Anterior cingulate cortex (tissue), 58 donors: Measurements from ENCODE around the gene TIMM9.
"Not testable (repeated sequence)": the region's sequence is repeated elsewhere in the genome, so short reads cannot be mapped to it uniquely, and the experiment has no call there.

Experiments
- DNase-seq, 58 donors: peaks; one replicate each; lab custom pipeline; 2025; lab: John Stamatoyannopoulos, UW

The TIMM9 gene

DNA sequence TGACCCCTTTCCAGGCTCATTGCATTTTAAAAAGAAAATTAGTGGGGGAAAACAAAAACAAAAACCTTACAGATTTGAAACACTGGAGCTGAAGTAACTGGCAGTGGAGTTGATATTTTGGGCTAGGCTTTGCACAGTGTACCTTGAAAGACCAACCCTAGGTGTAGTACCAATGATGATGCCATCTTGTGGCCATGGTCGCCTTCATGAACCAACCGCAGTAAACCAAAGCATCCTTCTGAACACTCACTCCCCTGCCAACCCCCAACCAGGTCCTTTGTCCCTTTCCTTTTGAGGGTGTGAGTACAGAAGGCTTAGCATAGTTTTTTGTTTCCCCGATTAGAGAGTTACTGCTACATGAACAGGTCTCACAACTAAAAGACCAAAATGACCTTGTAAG is 25.7 kb downstream of the TIMM9 start:
- DNase-seq = no peak

DNA sequence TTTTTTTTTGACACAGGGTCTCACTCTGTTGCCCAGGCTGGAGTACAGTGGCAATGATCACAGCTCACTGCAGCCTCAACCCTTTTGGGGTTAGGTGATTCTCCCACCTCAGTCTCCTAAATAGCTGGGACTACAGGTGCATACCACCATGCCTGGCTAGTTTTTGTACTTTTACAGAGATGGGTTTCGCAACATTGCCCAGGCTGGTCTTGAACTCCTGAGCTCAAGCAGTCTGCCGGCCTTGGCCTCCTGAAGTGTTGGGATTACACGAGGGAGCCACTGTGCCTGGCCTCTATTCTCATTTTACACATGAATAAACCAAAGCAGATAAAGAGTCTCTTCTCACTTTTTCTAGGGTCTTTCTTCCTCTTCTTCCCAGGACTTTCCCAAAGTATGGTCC is 28.4 kb downstream of the TIMM9 start:
- DNase-seq = no peak

DNA sequence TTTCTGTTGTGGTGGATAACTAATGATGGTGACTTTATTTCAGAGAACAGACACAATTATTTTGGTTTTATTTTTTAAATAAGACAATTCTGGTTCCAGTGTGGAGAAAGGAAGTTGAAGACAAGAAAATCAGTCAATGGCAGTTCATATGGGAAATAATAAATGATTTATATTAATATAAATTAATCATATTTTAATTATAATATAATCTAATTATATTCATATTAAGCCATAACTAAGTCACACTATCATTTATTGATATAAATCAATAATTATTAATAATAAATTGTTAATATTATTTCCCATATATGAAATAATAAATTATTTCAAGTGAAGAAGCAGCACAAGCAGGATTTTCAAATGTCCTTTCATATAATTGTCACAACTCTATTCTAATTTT is 28.8 kb downstream of the TIMM9 start:
- DNase-seq = no peak

DNA sequence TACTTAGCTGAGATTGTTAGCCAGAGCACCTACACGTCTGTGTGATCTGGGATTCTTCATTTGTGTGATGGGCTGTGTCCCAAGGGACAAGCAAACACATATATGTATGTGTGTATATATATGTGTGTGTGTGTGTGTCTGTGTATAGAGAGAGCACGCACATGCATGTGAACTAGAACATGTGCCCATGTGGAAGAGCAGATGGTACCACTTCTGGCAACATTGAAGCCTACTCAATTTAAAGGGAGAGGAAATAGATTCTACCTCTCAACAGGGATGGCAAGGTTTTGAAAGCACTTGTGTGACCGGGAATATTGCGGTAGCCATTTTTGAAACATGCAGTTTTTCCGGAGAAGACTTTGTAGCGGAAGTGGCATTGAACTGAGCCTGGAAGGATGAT is 30.2 kb downstream of the TIMM9 start:
- DNase-seq = peak in 1 of 58 donors; percentile 0

- DNase-seq = peak in 39 of 58 donors; percentile 6 to 66 (median 20)
Measured at GRCh38 chr14:58395812-58396788, 31.2 kb downstream of the TIMM9 start, which contains the start of gene TOMM20L. TSS of gene TOMM20L (plus strand) at chr14:58395930. CDS start at chr14:58395958, 28 bp downstream.

- DNase-seq = peak in 1 of 58 donors; percentile 46
Measured at GRCh38 chr14:58395562-58395811, 31.8 kb downstream of the TIMM9 start.

GRCh38 chr14:58390830-58391229 is 36.5 kb downstream of the TIMM9 start:
- no peak for DNase-seq

GRCh38 chr14:58376791-58377190 is 50.5 kb downstream of the TIMM9 start:
- DNase-seq = no peak

- no peak for DNase-seq
Measured at GRCh38 chr14:58368956-58369355, 58.4 kb downstream of the TIMM9 start.

DNA sequence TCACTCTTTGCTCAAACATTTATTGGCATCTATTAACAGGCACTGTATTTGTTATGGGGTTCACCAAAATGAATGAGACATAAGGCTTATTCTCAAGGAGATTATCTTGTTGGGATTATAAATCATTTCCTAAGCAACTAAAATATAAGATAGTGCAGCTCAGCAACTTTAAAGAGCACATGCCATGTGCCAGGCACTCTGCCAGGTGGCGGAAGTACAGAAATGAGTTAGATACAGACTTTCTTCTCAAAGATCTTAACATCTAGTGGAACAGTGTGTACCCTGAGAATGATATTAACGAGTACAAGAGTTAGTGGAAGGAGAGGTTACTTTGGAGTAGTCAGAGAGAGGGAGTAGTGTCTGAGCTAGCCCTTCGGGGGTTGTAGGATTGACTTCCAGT is 60.0 kb downstream of the TIMM9 start:
- no peak for DNase-seq

- no peak for DNase-seq
Measured at GRCh38 chr14:58364316-58364715, 63.0 kb downstream of the TIMM9 start.

DNA sequence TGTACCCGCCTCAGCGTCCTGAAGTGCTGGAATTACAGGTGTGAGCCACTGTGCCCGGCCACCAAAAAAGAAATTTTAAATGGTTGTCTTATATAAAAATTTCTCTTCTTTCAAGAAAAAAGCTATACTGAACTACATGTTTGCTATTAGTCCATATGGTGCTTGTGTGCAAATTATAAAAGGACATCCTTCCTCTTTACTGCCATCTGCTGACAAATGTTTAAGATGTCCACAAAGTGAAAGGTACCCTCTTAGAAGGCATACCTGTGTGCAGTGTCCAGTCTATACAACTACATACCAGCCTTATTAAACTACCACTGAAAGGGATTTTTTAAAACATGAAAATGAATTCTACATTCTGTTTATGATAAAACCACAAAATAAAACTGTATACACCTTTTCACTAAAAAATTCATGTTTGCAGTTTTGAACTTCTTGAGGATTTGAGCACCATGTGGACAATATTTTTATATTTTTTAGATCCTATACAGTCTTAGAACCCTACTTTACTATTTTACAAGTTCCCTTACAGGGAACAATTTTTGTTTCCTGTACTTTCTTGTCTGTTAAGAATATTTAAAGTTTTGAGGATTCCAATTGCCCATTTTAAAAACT is 64.4 kb downstream of the TIMM9 start:
- DNase-seq = no peak

- DNase-seq = not testable (repeated sequence)
Measured at GRCh38 chr14:58362272-58362671, 65.1 kb downstream of the TIMM9 start.
